Measurements from ENCODE around the gene SPART. TPM values are rescaled to one million over a fixed set of nuclear protein-coding genes. Genes with fewer than 3 reads are reported as not detected.

Gene SPART
- total RNA-seq, 1 donor: 102 TPM

GRCh38 chr13:36370108-36370429, 23.9 kb upstream of the SPART start:
- Histone ChIP-seq H3K27me3 (ENCODE audit: insufficient read depth, low read length) (no peaks in the 10 kb centered on the region), H3K4me2 (ENCODE audit: insufficient read depth, low read length) (no peak overlapping the region), H4K20me1 (ENCODE audit: insufficient read depth, low read length) (no peaks in the 10 kb centered on the region)

GRCh38 chr13:36369268-36370107, 23.3 kb upstream of the SPART start:
- Histone ChIP-seq H4K20me1 (ENCODE audit: insufficient read depth, low read length) (no peaks in the 10 kb centered on the region), H3K79me2 (ENCODE audit: insufficient read depth, low read length) (no peaks in the 10 kb centered on the region), H3K4me2 (ENCODE audit: insufficient read depth, low read length) (peak overlapping the region; percentile 27), H3K4me3 (ENCODE audit: insufficient read depth, low read length) (no peak overlapping the region), H3K27me3 (ENCODE audit: insufficient read depth, low read length) (no peaks in the 10 kb centered on the region), H3K9me3 (ENCODE audit: low read depth, low read length) (no peaks in the 10 kb centered on the region), H3K4me1 (ENCODE audit: insufficient read depth, low read length) (peaks cover 7% of the 10 kb centered on the region), H3K27ac (ENCODE audit: low read depth, low read length) (no peak overlapping the region), H2AFZ (ENCODE audit: low read length) (peak overlapping the region; percentile 27), H3K36me3 (ENCODE audit: insufficient read depth, low read length) (no peaks in the 10 kb centered on the region)
- no peak for DNase-seq (ENCODE audit: insufficient read length, low spot score, missing footprints)
- TF ChIP-seq CTCF (IDR thresholded peaks at IDR 0.05; ENCODE audit: extremely low read depth, low read depth, low read length): no peak

More at GRCh38 chr13:36370108-36370429, 23.9 kb upstream of the SPART start:
- Histone ChIP-seq H2AFZ (ENCODE audit: low read length) (no peak overlapping the region), H3K27ac (ENCODE audit: low read depth, low read length) (no peak overlapping the region), H3K4me1 (ENCODE audit: insufficient read depth, low read length) (peaks cover 7% of the 10 kb centered on the region), H3K36me3 (ENCODE audit: insufficient read depth, low read length) (no peaks in the 10 kb centered on the region), H3K9me3 (ENCODE audit: low read depth, low read length) (no peaks in the 10 kb centered on the region), H3K4me3 (ENCODE audit: insufficient read depth, low read length) (no peak overlapping the region), H3K79me2 (ENCODE audit: insufficient read depth, low read length) (no peaks in the 10 kb centered on the region)
- DNase-seq (ENCODE audit: insufficient read length, low spot score, missing footprints): no peak
- no peak for TF ChIP-seq CTCF (IDR thresholded peaks at IDR 0.05; ENCODE audit: extremely low read depth, low read depth, low read length)

GRCh38 chr13:36366031-36366430, 19.8 kb upstream of the SPART start:
- no peak for TF ChIP-seq CTCF (IDR thresholded peaks at IDR 0.05; ENCODE audit: extremely low read depth, low read depth, low read length)
- H3K4me1 ChIP-seq (ENCODE audit: insufficient read depth, low read length): peaks cover 20% of the 10 kb centered on the region
- no peak for DNase-seq (ENCODE audit: insufficient read length, low spot score, missing footprints)
- H3K9me3 ChIP-seq (ENCODE audit: low read depth, low read length): no peaks in the 10 kb centered on the region
- H3K36me3 ChIP-seq (ENCODE audit: insufficient read depth, low read length): no peaks in the 10 kb centered on the region
- H3K27ac ChIP-seq (ENCODE audit: low read depth, low read length): no peak overlapping the region
- no peaks in the 10 kb centered on the region for H3K27me3 ChIP-seq (ENCODE audit: insufficient read depth, low read length)
- no peak overlapping the region for H3K4me3 ChIP-seq (ENCODE audit: insufficient read depth, low read length)
- no peaks in the 10 kb centered on the region for H3K79me2 ChIP-seq (ENCODE audit: insufficient read depth, low read length)
- no peaks in the 10 kb centered on the region for H4K20me1 ChIP-seq (ENCODE audit: insufficient read depth, low read length)
- no peak overlapping the region for H2AFZ ChIP-seq (ENCODE audit: low read length)
- no peak overlapping the region for H3K4me2 ChIP-seq (ENCODE audit: insufficient read depth, low read length)

GRCh38 chr13:36363366-36363863, 17.2 kb upstream of the SPART start:
- no peaks in the 10 kb centered on the region for H3K27me3 ChIP-seq (ENCODE audit: insufficient read depth, low read length)
- no peak overlapping the region for H3K4me3 ChIP-seq (ENCODE audit: insufficient read depth, low read length)
- H3K36me3 ChIP-seq (ENCODE audit: insufficient read depth, low read length): no peaks in the 10 kb centered on the region
- no peak overlapping the region for H2AFZ ChIP-seq (ENCODE audit: low read length)
- H4K20me1 ChIP-seq (ENCODE audit: insufficient read depth, low read length): no peaks in the 10 kb centered on the region
- no peak for TF ChIP-seq CTCF (IDR thresholded peaks at IDR 0.05; ENCODE audit: extremely low read depth, low read depth, low read length)
- H3K4me1 ChIP-seq (ENCODE audit: insufficient read depth, low read length): peaks cover 13% of the 10 kb centered on the region
- DNase-seq (ENCODE audit: insufficient read length, low spot score, missing footprints): no peak
- H3K4me2 ChIP-seq (ENCODE audit: insufficient read depth, low read length): no peak overlapping the region
- no peak overlapping the region for H3K27ac ChIP-seq (ENCODE audit: low read depth, low read length)
- H3K9me3 ChIP-seq (ENCODE audit: low read depth, low read length): no peaks in the 10 kb centered on the region
- H3K79me2 ChIP-seq (ENCODE audit: insufficient read depth, low read length): no peaks in the 10 kb centered on the region
